GM18517 (cell line): ENCODE data around the gene ZNF423.
"Not testable (repeated sequence)": the region's sequence is repeated elsewhere in the genome, so short reads cannot be mapped to it uniquely, and the experiment has no call there.

Experiments used
- ATAC-seq: cut with Tn5 transposase; IDR thresholded peaks from one replicate; pipeline ENCODE4 v1.9.1; 2021; ENCODE audit warnings: mild to moderate bottlenecking, moderate library complexity; ENCODE audit not compliant: unreplicated experiment

ZNF423 gene

DNA sequence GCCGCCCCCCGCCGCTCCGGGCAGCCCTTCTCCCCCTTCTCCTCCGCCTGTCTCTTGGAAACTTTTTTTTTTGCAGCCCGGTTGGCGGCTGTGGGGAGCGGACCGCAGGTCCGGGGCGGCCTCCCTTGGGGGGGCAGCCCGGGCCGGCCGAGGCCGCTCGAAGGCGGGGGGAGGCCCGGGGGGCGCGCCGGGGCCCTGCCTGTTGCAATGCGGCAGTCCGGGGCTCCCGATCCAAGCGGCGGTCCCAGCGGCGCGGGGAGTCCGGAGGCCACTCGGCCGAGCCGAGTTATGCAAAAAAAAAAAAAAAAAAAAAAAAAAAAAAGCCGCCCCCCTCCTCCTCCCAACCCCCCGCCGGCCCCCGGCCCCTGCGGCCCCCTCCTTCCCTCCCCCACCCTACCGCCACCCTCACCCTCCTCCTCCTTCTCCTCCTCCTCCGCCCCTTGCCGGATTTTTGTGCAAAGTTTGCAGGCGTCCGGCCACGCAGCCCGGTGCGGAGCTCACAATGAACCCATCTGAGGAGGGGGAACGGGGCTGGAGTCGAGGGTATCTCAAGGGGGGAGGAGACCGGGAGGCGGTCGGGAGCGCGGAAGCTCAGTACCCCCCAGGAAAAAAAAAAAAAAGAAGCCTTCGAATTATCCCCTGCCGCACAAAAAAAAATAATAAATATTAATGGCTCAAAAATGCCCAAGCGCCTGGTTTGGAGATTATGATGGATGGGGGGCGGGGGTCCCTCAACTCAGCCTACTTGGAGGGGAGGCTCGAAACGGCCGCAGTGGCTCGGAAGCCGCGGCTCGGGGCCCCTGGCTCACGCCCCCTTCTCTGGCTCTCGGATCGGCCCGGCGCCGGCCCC lies at the start of gene ZNF423:
ZNF423 (minus strand) TSS at position 291 of the 850 bp plus-strand sequence. CDS start 338 bp downstream, outside the sequence.
- no peak for ATAC-seq

- ATAC-seq, result no peak
Observed at GRCh38 chr16:49904348-49905062, 48.6 kb upstream of the ZNF423 start.

GRCh38 chr16:49902908-49903307 lies 47.0 kb upstream of the ZNF423 start:
- ATAC-seq, result no peak

DNA sequence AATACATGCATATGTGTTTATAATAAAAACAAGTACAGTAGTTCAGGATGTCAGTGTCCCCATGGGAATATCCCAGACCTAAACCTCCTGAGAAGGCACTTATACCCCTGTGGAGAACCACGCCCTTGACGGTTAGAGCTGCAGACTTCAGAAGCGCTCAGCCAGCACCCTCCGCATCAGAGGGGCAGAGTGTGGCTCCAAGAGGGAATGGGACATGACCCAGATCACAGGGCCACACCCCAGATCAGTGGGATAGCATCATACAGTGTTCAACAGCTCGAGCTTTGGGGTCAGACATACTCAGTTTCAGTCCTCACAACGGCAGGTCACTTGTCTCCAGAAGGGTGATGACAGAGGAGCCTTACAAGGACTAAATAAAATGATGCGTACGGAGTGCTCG lies 45.8 kb upstream of the ZNF423 start:
- no peak for ATAC-seq

DNA sequence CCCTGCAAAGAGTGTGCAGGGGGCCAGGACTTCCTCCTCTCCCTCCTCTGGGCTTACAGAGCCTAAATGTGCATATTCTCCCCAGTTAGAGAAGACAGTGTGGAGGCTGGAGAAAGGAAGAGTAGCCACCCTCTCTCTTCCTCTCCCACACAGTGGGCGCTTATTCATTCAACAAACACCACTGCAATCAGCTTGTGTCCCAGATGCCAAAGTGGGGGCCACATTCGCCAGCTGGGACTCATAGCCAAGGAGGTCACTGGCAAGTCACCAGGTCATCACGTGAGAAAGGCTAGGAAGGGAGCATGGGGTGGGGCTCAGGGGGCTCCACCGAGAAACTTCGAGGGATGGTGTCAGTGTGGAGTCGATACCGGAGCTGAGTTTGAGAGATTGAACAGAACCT lies 45.0 kb upstream of the ZNF423 start:
- ATAC-seq, result no peak

- no peak for ATAC-seq
Observed at GRCh38 chr16:49899991-49900695, 44.2 kb upstream of the ZNF423 start.

DNA sequence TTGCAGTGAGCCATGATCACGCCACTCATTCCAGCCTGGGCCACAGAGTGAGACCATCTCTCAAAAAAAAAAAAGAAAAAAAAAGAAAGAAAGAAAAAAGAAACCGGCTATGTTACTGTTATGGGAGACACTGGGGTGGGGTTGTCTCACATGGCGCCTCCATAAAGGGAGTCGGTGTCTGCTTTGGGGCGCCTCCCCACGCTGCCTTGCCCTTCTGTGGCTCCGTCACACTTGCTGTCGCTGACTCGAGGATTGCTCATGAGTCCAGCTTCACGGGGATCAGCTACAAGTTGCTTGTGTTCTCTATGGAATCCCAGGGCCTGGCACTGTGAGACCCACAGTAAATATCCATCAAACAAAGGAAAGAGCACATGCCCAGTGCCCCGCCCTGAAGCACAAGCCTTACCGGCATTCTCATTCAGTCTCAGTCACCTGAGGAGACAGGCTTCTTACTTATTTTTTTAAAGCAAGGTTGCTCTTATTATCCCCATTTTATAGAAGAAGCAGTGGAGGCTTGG lies 40.6 kb upstream of the ZNF423 start:
- no peak for ATAC-seq

- ATAC-seq, result no peak
Observed at GRCh38 chr16:49890876-49891275, 35.0 kb upstream of the ZNF423 start.

- ATAC-seq, result no peak
Observed at GRCh38 chr16:49889725-49890397, 33.9 kb upstream of the ZNF423 start.

DNA sequence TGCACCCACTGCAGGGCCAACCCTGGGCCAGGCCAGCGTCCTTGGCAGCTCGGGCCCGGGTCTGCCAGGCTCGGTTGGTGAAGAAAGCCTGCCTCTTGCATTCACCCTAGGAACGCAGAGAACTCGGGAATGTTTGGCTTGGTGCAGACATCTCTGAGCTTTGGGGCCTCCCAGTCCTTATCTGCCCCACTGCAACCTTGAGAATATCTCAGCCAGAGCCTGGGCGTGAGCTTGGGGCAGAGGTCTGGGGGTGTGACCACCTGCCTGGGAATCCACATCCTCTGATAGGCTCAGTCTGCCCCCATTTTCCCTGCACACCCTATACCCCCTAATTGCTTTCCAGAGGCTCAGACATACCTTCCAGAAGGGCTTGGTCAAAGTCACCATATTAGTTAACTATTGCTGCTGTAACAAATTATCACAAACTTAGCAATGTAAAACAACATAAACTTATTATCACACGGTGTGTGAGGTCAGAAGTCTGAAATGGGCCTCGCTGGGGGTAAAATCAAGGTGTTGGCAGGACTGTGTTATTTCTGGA lies 30.7 kb upstream of the ZNF423 start:
- ATAC-seq, result no peak

- no peak for ATAC-seq
Observed at GRCh38 chr16:49884033-49885015, 28.4 kb upstream of the ZNF423 start.

DNA sequence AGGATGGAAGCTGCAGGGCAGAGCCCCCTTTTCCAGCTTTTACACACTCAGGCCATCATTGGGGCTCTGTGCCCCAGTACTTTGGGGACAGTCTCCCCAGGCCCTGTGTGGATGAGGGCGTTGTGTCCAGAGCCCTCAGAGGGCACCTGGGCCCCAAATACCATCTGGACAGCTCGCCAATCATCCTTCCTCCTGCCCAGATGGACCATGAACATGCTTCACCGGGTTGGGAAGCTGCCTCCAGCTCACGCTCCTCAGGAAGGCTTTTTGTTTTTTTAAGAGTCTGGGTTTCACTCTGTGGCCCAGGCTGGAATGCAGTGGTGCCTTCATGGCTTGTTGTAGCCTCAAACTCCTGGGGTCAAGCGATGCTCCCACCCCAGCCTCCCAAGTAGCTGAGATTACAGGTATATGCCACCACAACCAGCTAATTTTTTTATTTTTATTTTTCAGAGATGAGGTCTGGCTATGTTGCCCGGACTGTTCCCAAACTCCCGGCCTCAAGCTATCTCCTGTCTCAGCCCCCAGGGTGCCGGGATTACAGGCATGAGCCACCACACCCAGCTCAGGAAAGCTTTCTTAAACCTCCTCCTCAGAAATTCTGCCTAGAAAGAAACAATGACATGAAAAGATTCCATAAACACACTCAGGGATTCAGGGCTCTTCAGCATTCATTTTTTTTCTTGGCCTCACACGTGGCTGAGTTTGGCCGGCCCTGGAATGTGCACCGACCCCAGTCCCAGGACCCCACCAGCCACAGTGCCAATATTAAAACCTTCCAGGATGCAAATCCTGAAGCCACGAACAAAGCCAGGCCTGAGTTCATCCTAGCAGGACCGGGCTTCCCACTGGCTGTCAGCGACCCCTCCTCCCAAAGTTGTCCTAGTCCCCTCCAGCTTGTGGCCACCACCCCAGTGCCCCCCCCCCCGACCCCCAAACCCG lies 27.4 kb upstream of the ZNF423 start:
- no peak for ATAC-seq

- no peak for ATAC-seq
Observed at GRCh38 chr16:49881890-49882289, 26.0 kb upstream of the ZNF423 start.

GRCh38 chr16:49878540-49878939 lies 22.6 kb upstream of the ZNF423 start:
- ATAC-seq, result not testable (repeated sequence)

- ATAC-seq, result no peak
Observed at GRCh38 chr16:49876716-49877129, 20.8 kb upstream of the ZNF423 start.

GRCh38 chr16:49875806-49876715 lies 20.1 kb upstream of the ZNF423 start:
- ATAC-seq, result no peak

- ATAC-seq, result no peak
Observed at GRCh38 chr16:49874613-49875237, 18.8 kb upstream of the ZNF423 start.
